KMS-11 (cell line): Measurements from ENCODE around the gene INPP5B.

ENCODE experiments used
- H2AFZ ChIP-seq: fragments of 200-600 bp; sonication (generic); 2 replicates; pipeline ENCODE4 v1.6.1; 2016; ENCODE audit warnings: antibody characterized with exemption, mixed run types, low read depth
- H3K27ac ChIP-seq: fragments of 200-600 bp; sonication (generic); 2 replicates; pipeline ENCODE4 v1.6.1; 2016; ENCODE audit warnings: mild to moderate bottlenecking, mixed run types
- H3K27me3 ChIP-seq: fragments of 200-600 bp; sonication (generic); 2 replicates; pipeline ENCODE4 v1.6.1; 2017; ENCODE audit warnings: mild to moderate bottlenecking, low read depth, mixed run types, moderate library complexity; ENCODE audit not compliant: insufficient read depth
- H3K36me3 ChIP-seq: fragments of 200-600 bp; sonication (generic); 2 replicates; pipeline ENCODE4 v1.6.1; 2017; ENCODE audit warnings: mild to moderate bottlenecking, mixed run types; ENCODE audit not compliant: insufficient read depth
- H3K4me1 ChIP-seq: fragments of 200-600 bp; sonication (generic); 2 replicates; pipeline ENCODE4 v1.6.1; 2016; ENCODE audit warnings: mild to moderate bottlenecking, low read depth, mixed run types; ENCODE audit not compliant: poor library complexity, severe bottlenecking
- H3K4me2 ChIP-seq: fragments of 200-600 bp; sonication (generic); 2 replicates; pipeline ENCODE4 v1.7.0; 2016; ENCODE audit warnings: mild to moderate bottlenecking, mixed run types
- H3K4me3 ChIP-seq: fragments of 200-600 bp; sonication (generic); IDR thresholded peaks from 2 replicates; pipeline ENCODE4 v1.6.1; 2017; ENCODE audit warnings: low read depth, low read length, mixed read lengths; ENCODE audit not compliant: insufficient read depth
- H3K79me2 ChIP-seq: fragments of 200-600 bp; sonication (generic); 2 replicates; pipeline ENCODE4 v1.6.1; 2016; ENCODE audit warnings: low read depth, mixed run types; ENCODE audit not compliant: insufficient read depth
- H3K9ac ChIP-seq: fragments of 200-600 bp; sonication (generic); 2 replicates; pipeline ENCODE4 v1.6.1; 2016; ENCODE audit warnings: mild to moderate bottlenecking, mixed run types
- H4K20me1 ChIP-seq: fragments of 200-600 bp; sonication (generic); 2 replicates; pipeline ENCODE4 v1.6.1; 2016; ENCODE audit warnings: mild to moderate bottlenecking, mixed run types; ENCODE audit not compliant: insufficient read depth
- CTCF ChIP-seq: fragments of 200-600 bp; sonication (generic); conservative IDR thresholded peaks from 2 replicates; pipeline ENCODE4 v1.6.1; 2017; ENCODE audit warnings: low read depth, mild to moderate bottlenecking, antibody characterized with exemption, low read length, moderate library complexity, mixed read lengths

INPP5B gene

GRCh38 chr1:37932759-37933158, 14.1 kb downstream of the INPP5B start:
- H3K4me2 ChIP-seq = no peak overlapping the region
- H3K79me2 ChIP-seq = peaks cover 19% of the 10 kb centered on the region; the same call in 1 of the 2 replicates
- H3K4me1 ChIP-seq = peaks cover 15% of the 10 kb centered on the region
- no peaks in the 10 kb centered on the region for H3K27me3 ChIP-seq
- H3K27ac ChIP-seq = no peak overlapping the region
- H4K20me1 ChIP-seq = no peaks in the 10 kb centered on the region
- no peak overlapping the region for H2AFZ ChIP-seq
- H3K36me3 ChIP-seq = no peaks in the 10 kb centered on the region
- no peak overlapping the region for H3K4me3 ChIP-seq
- TF ChIP-seq CTCF = no peak
- H3K9ac ChIP-seq = no peak overlapping the region

- H3K27me3 ChIP-seq = no peaks in the 10 kb centered on the region
- H3K4me1 ChIP-seq = peaks cover 23% of the 10 kb centered on the region
- H4K20me1 ChIP-seq = no peaks in the 10 kb centered on the region
- H2AFZ ChIP-seq = peak overlapping the region; percentile 86
- no peak overlapping the region for H3K27ac ChIP-seq
- H3K36me3 ChIP-seq = no peaks in the 10 kb centered on the region
- peak overlapping the region; percentile 25; the same call in 1 of the 2 replicates for H3K9ac ChIP-seq
- H3K79me2 ChIP-seq = peaks cover 19% of the 10 kb centered on the region; the same call in 1 of the 2 replicates
- H3K4me2 ChIP-seq = peak overlapping the region; percentile 98
- peak overlapping the region; percentile 85 for H3K4me3 ChIP-seq
- TF ChIP-seq CTCF = no peak
Measured at GRCh38 chr1:37931361-37932158, 15.3 kb downstream of the INPP5B start.

GRCh38 chr1:37931102-37931360, 15.8 kb downstream of the INPP5B start:
- Histone ChIP-seq H3K36me3 (no peaks in the 10 kb centered on the region), H3K9ac (peak overlapping the region; percentile 25; the same call in 1 of the 2 replicates), H3K27ac (no peak overlapping the region), H3K4me3 (peak overlapping the region; percentile 85), H4K20me1 (no peaks in the 10 kb centered on the region), H3K4me2 (peak overlapping the region; percentile 98), H3K27me3 (no peaks in the 10 kb centered on the region), H2AFZ (peak overlapping the region; percentile 86; the same call in 1 of the 2 replicates), H3K4me1 (peaks cover 28% of the 10 kb centered on the region), H3K79me2 (peaks cover 19% of the 10 kb centered on the region; the same call in 1 of the 2 replicates)
- TF ChIP-seq CTCF = no peak

- Histone ChIP-seq H2AFZ (peak overlapping the region; percentile 86; the same call in 1 of the 2 replicates), H3K4me3 (no peak overlapping the region), H4K20me1 (no peaks in the 10 kb centered on the region), H3K4me2 (peak overlapping the region; percentile 98), H3K36me3 (no peaks in the 10 kb centered on the region), H3K9ac (no peak overlapping the region), H3K79me2 (peaks cover 19% of the 10 kb centered on the region; the same call in 1 of the 2 replicates), H3K27me3 (no peaks in the 10 kb centered on the region), H3K27ac (no peak overlapping the region), H3K4me1 (peaks cover 34% of the 10 kb centered on the region)
- no peak for TF ChIP-seq CTCF
Measured at GRCh38 chr1:37930246-37931101, 16.4 kb downstream of the INPP5B start.
